ENCODE results near the gene PACSIN1.

Gene PACSIN1

DNA sequence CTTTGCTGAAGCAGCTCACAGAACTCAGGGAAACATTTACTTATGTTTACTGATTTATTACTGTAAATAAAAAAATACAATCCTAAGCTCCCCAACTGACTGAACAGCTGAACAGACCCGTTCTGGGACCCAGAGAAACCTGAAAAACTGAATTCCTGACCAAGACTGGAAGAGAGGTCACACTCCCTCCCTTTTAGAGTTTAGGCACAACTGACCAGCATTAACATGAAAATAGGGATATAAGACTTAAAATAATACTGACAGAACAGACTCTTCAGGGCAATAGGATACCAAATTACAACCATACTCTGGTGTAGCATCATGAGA is 28.3 kb upstream of the PACSIN1 start:
- CTCF ChIA-PET = no interaction called here
- POLR2A ChIA-PET = no interaction called here
- no peak for TF ChIP-seq TARDBP (IDR thresholded peaks at IDR 0.05)
- TF ChIP-seq FOXM1 (IDR thresholded peaks at IDR 0.05; ENCODE audit: borderline replicate concordance) = no peak
- no peak for TF ChIP-seq HDGF (IDR thresholded peaks at IDR 0.05; ENCODE audit: borderline replicate concordance)
- no peak for TF ChIP-seq BHLHE40 (IDR thresholded peaks at IDR 0.05; ENCODE audit: borderline replicate concordance)
- no peak for TF ChIP-seq L3MBTL2 (conservative IDR thresholded peaks at IDR 0.05)
- TF ChIP-seq, protein P1, sequence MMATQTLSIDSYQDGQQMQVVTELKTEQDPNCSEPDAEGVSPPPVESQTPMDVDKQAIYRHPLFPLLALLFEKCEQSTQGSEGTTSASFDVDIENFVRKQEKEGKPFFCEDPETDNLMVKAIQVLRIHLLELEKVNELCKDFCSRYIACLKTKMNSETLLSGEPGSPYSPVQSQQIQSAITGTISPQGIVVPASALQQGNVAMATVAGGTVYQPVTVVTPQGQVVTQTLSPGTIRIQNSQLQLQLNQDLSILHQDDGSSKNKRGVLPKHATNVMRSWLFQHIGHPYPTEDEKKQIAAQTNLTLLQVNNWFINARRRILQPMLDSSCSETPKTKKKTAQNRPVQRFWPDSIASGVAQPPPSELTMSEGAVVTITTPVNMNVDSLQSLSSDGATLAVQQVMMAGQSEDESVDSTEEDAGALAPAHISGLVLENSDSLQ (IDR thresholded peaks at IDR 0.05) = no peak
- TF ChIP-seq FOXK2 (IDR thresholded peaks at IDR 0.05) = no peak
- no peak for DNase-seq (ENCODE audit: extremely low spot score)

DNA sequence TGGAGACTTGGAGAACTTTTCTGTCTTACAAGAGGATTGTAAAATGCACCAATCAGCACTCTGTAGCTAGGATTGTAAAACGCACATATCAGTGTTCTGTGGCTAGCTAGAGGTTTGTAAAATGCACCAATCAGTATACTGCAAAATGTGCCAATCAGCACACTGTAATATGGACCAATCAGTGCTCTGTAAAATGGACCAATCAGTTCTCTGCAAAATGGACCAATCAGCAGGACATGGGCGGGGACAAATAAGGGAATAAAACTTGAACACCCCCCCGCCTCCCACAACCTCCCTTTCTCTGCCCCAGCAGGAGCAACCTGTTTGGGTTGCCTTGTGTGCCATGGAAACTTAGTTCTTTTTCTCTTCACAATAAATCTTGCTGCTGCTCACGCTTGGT is 27.2 kb upstream of the PACSIN1 start:
- no peak for DNase-seq (ENCODE audit: extremely low spot score)
- ChIA-PET POLR2A (interaction anchor here (1.2 to 1.8 kb wide), 2 partner anchors 13 to 15 kb away, joined by 4 to 7 read pairs; partner anchors contain the start of gene RPS10), CTCF (interaction anchor here (0.6 kb wide), 1 partner anchor 255 kb away, joined by 3 read pairs; no protein-coding TSS in a partner anchor)
- TF ChIP-seq SUZ12 (IDR thresholded peaks at IDR 0.05) = no peak

DNA sequence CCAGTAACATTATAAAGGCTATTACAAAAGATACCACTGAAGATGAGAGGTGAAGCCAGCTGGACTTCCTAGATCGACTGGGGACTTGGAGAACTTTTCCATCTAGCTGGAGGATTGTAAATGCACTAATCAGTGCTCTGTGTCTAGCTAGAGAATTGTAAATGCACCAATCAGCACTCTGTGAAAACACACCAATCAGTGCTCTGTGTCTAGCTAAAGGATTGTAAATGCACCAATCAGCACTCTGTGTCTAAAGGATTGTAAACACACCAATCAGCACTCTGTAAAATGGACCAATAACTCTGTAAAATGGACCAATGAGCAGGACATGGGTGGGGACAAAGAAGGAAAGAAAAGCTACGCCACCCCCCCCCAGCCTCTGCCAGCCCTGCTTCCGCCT is 26.4 kb upstream of the PACSIN1 start:
- no peak for DNase-seq (ENCODE audit: extremely low spot score)
- ChIA-PET CTCF (interaction anchor here (0.6 kb wide), 1 partner anchor 254 kb away, joined by 3 read pairs; no protein-coding TSS in a partner anchor), POLR2A (interaction anchor here (1.2 to 1.8 kb wide), 2 partner anchors 14 to 15 kb away, joined by 4 to 7 read pairs; partner anchors contain the start of gene RPS10)
- TF ChIP-seq L3MBTL2 (conservative IDR thresholded peaks at IDR 0.05) = no peak
- no peak for TF ChIP-seq TARDBP (IDR thresholded peaks at IDR 0.05)
- no peak for TF ChIP-seq CTBP1 (IDR thresholded peaks at IDR 0.05; ENCODE audit: borderline replicate concordance)
- TF ChIP-seq ZNF384 (IDR thresholded peaks at IDR 0.05) = no peak
- TF ChIP-seq HDGF (IDR thresholded peaks at IDR 0.05; ENCODE audit: borderline replicate concordance) = no peak
- TF ChIP-seq ELF4 (IDR thresholded peaks at IDR 0.05) = no peak
- no peak for TF ChIP-seq BHLHE40 (IDR thresholded peaks at IDR 0.05; ENCODE audit: borderline replicate concordance)
- no peak for TF ChIP-seq SP1 (IDR thresholded peaks at IDR 0.05)
- TF ChIP-seq FOXM1 (IDR thresholded peaks at IDR 0.05; ENCODE audit: borderline replicate concordance) = no peak
- no peak for TF ChIP-seq FOXK2 (IDR thresholded peaks at IDR 0.05)
- no peak for TF ChIP-seq FOXA1 (IDR thresholded peaks at IDR 0.05)
- TF ChIP-seq, protein P1 (IDR thresholded peaks at IDR 0.05) = no peak
- TF ChIP-seq SUZ12 (IDR thresholded peaks at IDR 0.05) = no peak
- no peak for TF ChIP-seq LEF1 (IDR thresholded peaks at IDR 0.05; ENCODE audit: borderline replicate concordance)
- no peak for TF ChIP-seq ARNT (IDR thresholded peaks at IDR 0.05)
- no peak for TF ChIP-seq NFRKB (IDR thresholded peaks at IDR 0.05)

DNA sequence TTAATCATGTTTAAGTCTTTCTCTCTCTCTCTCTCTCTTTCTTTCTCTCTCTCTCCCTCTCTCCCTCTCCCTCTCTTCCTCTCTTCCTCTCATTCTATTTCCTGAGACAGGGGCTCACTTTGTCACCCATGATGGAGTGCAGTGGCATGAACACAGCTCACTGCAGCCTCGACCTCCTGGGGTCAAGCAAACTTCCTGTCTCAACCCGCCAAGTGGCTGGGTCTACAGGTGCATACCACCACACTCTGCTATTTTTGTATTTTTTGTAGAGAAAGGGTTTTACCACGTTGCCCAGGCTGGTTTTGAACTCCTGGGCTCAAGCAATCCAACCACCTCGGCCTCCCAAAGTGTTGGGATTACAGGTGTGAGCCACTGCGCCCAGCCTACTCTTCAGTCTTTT is 24.4 kb upstream of the PACSIN1 start:
- POLR2A ChIA-PET = no interaction called here
- TF ChIP-seq ARNT (IDR thresholded peaks at IDR 0.05) (no peak), SUZ12 (IDR thresholded peaks at IDR 0.05) (no peak), TARDBP (IDR thresholded peaks at IDR 0.05) (no peak), SP1 (IDR thresholded peaks at IDR 0.05) (no peak), L3MBTL2 (conservative IDR thresholded peaks at IDR 0.05) (no peak), HDGF (IDR thresholded peaks at IDR 0.05; ENCODE audit: borderline replicate concordance) (no peak), FOXA1 (IDR thresholded peaks at IDR 0.05) (no peak), FOXM1 (IDR thresholded peaks at IDR 0.05; ENCODE audit: borderline replicate concordance) (no peak), NFRKB (IDR thresholded peaks at IDR 0.05) (no peak), LEF1 (IDR thresholded peaks at IDR 0.05; ENCODE audit: borderline replicate concordance) (no peak), CTBP1 (IDR thresholded peaks at IDR 0.05; ENCODE audit: borderline replicate concordance) (no peak), ELF4 (IDR thresholded peaks at IDR 0.05) (no peak), BHLHE40 (IDR thresholded peaks at IDR 0.05; ENCODE audit: borderline replicate concordance) (no peak), FOXK2 (IDR thresholded peaks at IDR 0.05) (no peak), ZNF384 (IDR thresholded peaks at IDR 0.05) (no peak)
- TF ChIP-seq, protein P1 (IDR thresholded peaks at IDR 0.05) = no peak
- CTCF ChIA-PET = no interaction called here

DNA sequence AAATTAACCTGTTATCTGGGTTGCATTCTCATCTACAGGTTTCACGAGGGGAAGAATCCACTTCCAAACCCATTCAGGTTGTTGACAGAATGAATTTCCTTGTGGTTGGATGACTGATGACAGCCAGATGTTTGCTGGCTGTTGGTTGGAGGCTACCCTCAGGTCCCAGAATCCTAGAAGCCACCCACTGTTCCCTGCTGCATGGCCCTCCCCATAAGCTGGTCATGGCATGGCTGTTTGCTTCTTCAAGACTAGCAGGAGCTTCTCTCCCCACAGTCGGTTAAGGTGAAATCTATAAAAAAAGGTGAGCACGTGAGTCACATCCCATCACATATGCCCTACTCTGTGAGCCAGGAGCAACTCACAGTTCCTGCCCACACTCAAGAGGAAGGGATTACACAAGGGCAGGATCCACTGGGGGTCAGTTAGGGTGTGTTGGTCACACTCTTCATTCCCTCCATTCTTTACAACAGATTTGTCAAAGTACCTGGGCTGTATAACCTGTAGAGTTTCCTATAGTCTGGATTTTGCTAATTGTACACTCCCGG is 20.5 kb upstream of the PACSIN1 start:
- TF ChIP-seq, protein P1 (IDR thresholded peaks at IDR 0.05) = no peak
- TF ChIP-seq LEF1 (IDR thresholded peaks at IDR 0.05; ENCODE audit: borderline replicate concordance) (no peak), ZNF384 (IDR thresholded peaks at IDR 0.05) (no peak), HDGF (IDR thresholded peaks at IDR 0.05; ENCODE audit: borderline replicate concordance) (no peak), FOXA1 (IDR thresholded peaks at IDR 0.05) (no peak), FOXM1 (IDR thresholded peaks at IDR 0.05; ENCODE audit: borderline replicate concordance) (no peak), SP1 (IDR thresholded peaks at IDR 0.05) (no peak), ELF4 (IDR thresholded peaks at IDR 0.05) (no peak), SUZ12 (IDR thresholded peaks at IDR 0.05) (no peak), CTBP1 (IDR thresholded peaks at IDR 0.05; ENCODE audit: borderline replicate concordance) (no peak), TARDBP (IDR thresholded peaks at IDR 0.05) (no peak), BHLHE40 (IDR thresholded peaks at IDR 0.05; ENCODE audit: borderline replicate concordance) (no peak), FOXK2 (IDR thresholded peaks at IDR 0.05) (no peak), L3MBTL2 (conservative IDR thresholded peaks at IDR 0.05) (no peak), ARNT (IDR thresholded peaks at IDR 0.05) (no peak), NFRKB (IDR thresholded peaks at IDR 0.05) (no peak)
- DNase-seq (ENCODE audit: extremely low spot score) = no peak
- POLR2A ChIA-PET = no interaction called here
- CTCF ChIA-PET = no interaction called here

More for the DNA sequence above, 24.4 kb upstream of the PACSIN1 start:
- DNase-seq (ENCODE audit: extremely low spot score) = no peak
